K562 (cell line): ENCODE results near the gene PRKX. TPM values are rescaled to one million over a fixed set of nuclear protein-coding genes. Genes with fewer than 3 reads are reported as not detected.
A peak's percentile ranks its signal among the peaks of the same experiment; 100 is the strongest.

Experiments
- BMI1 ChIP-seq: fragments of 150-350 bp; IDR thresholded peaks from 2 replicates; pipeline ENCODE4 v1.6.1; 2014; ENCODE audit warnings: low read length
- CREB3 ChIP-seq: fragments of 450-650 bp; conservative IDR thresholded peaks from 2 replicates; pipeline ENCODE4 v1.6.1; 2016; ENCODE audit warnings: missing genetic modification characterization, low read depth, mild to moderate bottlenecking, missing compliant biosample characterization, moderate library complexity
- ELK3 ChIP-seq: fragments of 450-650 bp; formaldehyde crosslinking; IDR thresholded peaks from 2 replicates; pipeline ENCODE4 v1.4.0; 2020; ENCODE audit warnings: mild to moderate bottlenecking
- ETV5 ChIP-seq: sonication (generic); formaldehyde crosslinking; IDR thresholded peaks from 2 replicates; pipeline ENCODE4 v1.4.0; 2020; ENCODE audit warnings: low read depth, mild to moderate bottlenecking, missing genetic modification reagents
- GTF2F1 ChIP-seq: IDR thresholded peaks from 2 replicates; pipeline ENCODE4 v1.6.1; 2011; ENCODE audit warnings: low read depth, low read length, improper control_type of control experiment
- HOMEZ ChIP-seq: fragments of 250-450 bp; sonication (Bioruptor Pico); IDR thresholded peaks from 2 replicates; pipeline ENCODE4 v1.4.0; 2020; ENCODE audit warnings: mild to moderate bottlenecking, moderate library complexity
- RAD21 ChIP-seq, 2 experiments: fragments of 250-450 bp in 1 of 2; fragments of 450-650 bp in 1 of 2; sonication (Bioruptor Pico) in 1 of 2; formaldehyde crosslinking in 1 of 2; IDR thresholded peaks in 1 of 2; conservative IDR thresholded peaks in 1 of 2; 2 replicates each; pipeline versions ENCODE4 v1.4.0 to v1.8.0; 2020 to 2022; ENCODE audit warnings: mild to moderate bottlenecking in 2 of 2, moderate library complexity in 1 of 2
- THAP7 ChIP-seq: fragments of 250-450 bp; sonication (Bioruptor Pico); IDR thresholded peaks from 2 replicates; pipeline ENCODE4 v1.5.0; 2021
- ZNF354B ChIP-seq: fragments of 250-450 bp; sonication (Bioruptor Pico); IDR thresholded peaks from 2 replicates; pipeline ENCODE4 v1.4.0; 2020
- polyA plus RNA-seq, 8 experiments: library from polyadenylated mRNA; depleted of rRNA in 4 of 8; stranded (reverse) in 5 of 8; unstranded in 3 of 8; fragments of >200 nt; fragmentation: Nextera tagmentation in 2 of 8; fragmentation: Illumina TruSeq in 1 of 8; extraction: Ambion mirVana in 2 of 8; extraction: Trizol in 1 of 8; gene quantifications; 2 replicates each; pipeline versions ENCODE4 v1.2.1 to v1.2.3, GENCODE V29; 2011 to 2014; ENCODE audit warnings: inconsistent platforms in 1 of 8, missing spikeins in 1 of 8
- total RNA-seq, 7 experiments: library from RNA; depleted of rRNA in 6 of 7; stranded (reverse); fragments of >200 nt in 6 of 7; fragmentation: Illumina TruSeq in 2 of 7; extraction: Trizol in 2 of 7; gene quantifications; 2 replicates each; pipeline versions ENCODE4 v1.2.1 to v1.2.3, GENCODE V29; 2011 to 2021; ENCODE audit warnings: low replicate concordance in 1 of 7

The PRKX gene
- total and polyA plus RNA-seq, 9 of the 15 experiments (the other 6 are each of a cell fraction or from before 2014, with no cell fraction given): 3.3 to 29.4 (median 23.7) TPM

GRCh38 chrX:3651277-3651676 is 62.2 kb downstream of the PRKX start (continued):
- no peak for TF ChIP-seq ETV5 (CRISPR knock-in tag)
- no peak for TF ChIP-seq ELK3
- TF ChIP-seq ZNF354B (CRISPR knock-in tag): no peak
- TF ChIP-seq BMI1: no peak
- TF ChIP-seq HOMEZ: no peak
- TF ChIP-seq CREB3 (tag): no peak
- TF ChIP-seq GTF2F1: no peak
- no peak for TF ChIP-seq THAP7 (CRISPR knock-in tag)
- peak; percentile 61 for TF ChIP-seq RAD21 (CRISPR knock-in tag; conservative IDR thresholded peaks at IDR 0.05 in 1 of 2, IDR thresholded peaks at IDR 0.05 in 1 of 2)
